ENCODE results near the gene SKIC2.

DNA sequence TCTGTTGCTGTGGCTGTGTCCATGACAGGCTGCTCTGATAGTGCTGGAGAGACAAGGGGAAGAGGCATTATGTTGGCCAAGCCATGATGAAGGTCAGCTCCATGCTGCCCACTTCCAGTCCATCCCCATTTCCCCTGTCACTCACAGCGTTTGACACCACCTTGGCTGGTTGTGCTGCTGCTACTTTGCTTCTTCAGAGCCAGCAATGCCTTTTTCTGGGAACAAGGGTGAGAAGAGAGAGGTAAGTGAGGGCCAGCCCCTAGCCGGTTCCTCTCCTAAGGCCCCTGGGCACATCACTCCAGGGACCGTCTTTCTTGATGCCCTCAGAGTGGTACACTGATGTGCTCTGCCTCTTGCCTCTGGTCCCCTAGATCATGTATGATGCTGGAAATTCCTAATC is 2.2 kb upstream of the SKIC2 start:
- TF ChIP-seq, protein P1, sequence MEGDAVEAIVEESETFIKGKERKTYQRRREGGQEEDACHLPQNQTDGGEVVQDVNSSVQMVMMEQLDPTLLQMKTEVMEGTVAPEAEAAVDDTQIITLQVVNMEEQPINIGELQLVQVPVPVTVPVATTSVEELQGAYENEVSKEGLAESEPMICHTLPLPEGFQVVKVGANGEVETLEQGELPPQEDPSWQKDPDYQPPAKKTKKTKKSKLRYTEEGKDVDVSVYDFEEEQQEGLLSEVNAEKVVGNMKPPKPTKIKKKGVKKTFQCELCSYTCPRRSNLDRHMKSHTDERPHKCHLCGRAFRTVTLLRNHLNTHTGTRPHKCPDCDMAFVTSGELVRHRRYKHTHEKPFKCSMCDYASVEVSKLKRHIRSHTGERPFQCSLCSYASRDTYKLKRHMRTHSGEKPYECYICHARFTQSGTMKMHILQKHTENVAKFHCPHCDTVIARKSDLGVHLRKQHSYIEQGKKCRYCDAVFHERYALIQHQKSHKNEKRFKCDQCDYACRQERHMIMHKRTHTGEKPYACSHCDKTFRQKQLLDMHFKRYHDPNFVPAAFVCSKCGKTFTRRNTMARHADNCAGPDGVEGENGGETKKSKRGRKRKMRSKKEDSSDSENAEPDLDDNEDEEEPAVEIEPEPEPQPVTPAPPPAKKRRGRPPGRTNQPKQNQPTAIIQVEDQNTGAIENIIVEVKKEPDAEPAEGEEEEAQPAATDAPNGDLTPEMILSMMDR (IDR thresholded peaks at IDR 0.05) = no peak
- no peak for TF ChIP-seq POLR2A (IDR thresholded peaks at IDR 0.05)

All from Peyer's patch (tissue), 4 donors.